Psoas muscle (tissue), 8 donors: ENCODE results near the gene ITPR1. TPM values are rescaled to one million over a fixed set of nuclear protein-coding genes. Genes with fewer than 3 reads are reported as not detected.

Source experiments
- ATAC-seq, 4 donors: fragments of 200-7000 bp; cut with Tn5 transposase; one replicate each; pipeline ENCODE4 v1.9.1; 2020; ENCODE audit warnings: moderate library complexity in 3 of 4, mild to moderate bottlenecking in 2 of 4
- DNase-seq, 2 donors: peaks; one replicate each; pipeline ENCODE4 v3.0.0-alpha.2; 2020
- H3K27ac ChIP-seq: fragments of 200-600 bp; one replicate; pipeline ENCODE4 v1.8.0; 2022
- H3K27me3 ChIP-seq, 3 donors: fragments of 200-600 bp in 1 of 3; one replicate each; pipeline versions ENCODE4 v1.6.1 to v1.8.0; 2013 to 2022; ENCODE audit warnings: low read length in 2 of 3, mild to moderate bottlenecking in 2 of 3, moderate library complexity in 1 of 3; ENCODE audit not compliant: insufficient read depth in 3 of 3
- H3K36me3 ChIP-seq, 2 donors: fragments of 200-600 bp in 1 of 2; one replicate each; pipeline versions ENCODE4 v1.6.1 to v1.8.0; 2013 to 2022; ENCODE audit warnings: low read depth in 1 of 2, mild to moderate bottlenecking in 1 of 2, moderate library complexity in 1 of 2; ENCODE audit not compliant: insufficient read depth in 1 of 2
- H3K4me1 ChIP-seq: fragments of 200-600 bp; one replicate; pipeline ENCODE4 v1.8.0; 2022
- H3K4me3 ChIP-seq: fragments of 200-600 bp; one replicate; pipeline ENCODE4 v1.8.0; 2022; ENCODE audit warnings: mild to moderate bottlenecking
- H3K9me3 ChIP-seq: fragments of 200-600 bp; one replicate; pipeline ENCODE4 v1.8.0; 2022
- CTCF ChIP-seq: fragments of 200-600 bp; IDR thresholded peaks from one replicate; pipeline ENCODE4 v1.8.0; 2022; ENCODE audit warnings: antibody characterized with exemption
- WGBS, 3 donors: extraction: QIAGEN DNeasy Blood & Tissue Kit; methylation state at CpG; one replicate each; pipeline versions ENCODE4 v1.1.6 to v1.1.7; 2013; 5-methylcytosine and 5-hydroxymethylcytosine counted together
- intact Hi-C, 2 donors: fragments of 100-400 bp; cut with DNase I; formaldehyde crosslinking; loops; one replicate each; pipeline versions ENCODE4 v1.11.0 to v1.14.2; 2022
- polyA plus RNA-seq, 3 donors: library from polyadenylated mRNA; stranded (reverse); fragments of 200-250 nt; gene quantifications; one replicate each; pipeline ENCODE4 v1.2.3, GENCODE V29; 2013
- total RNA-seq, 4 donors: library from RNA; stranded (reverse); fragmentation: NEBNext Ultra II Directional in 2 of 4; extraction: Animal tissue kit (Norgen Biotek cat#: 25700) in 2 of 4; gene quantifications; one replicate each; pipeline versions ENCODE4 v1.2.1 to v1.2.4, GENCODE V29; 2021 to 2023
- donor health status: healthy with polysubstance abuse.
- donor health status: DM: no; HTN: no; CAD: no; lungs with moderate emphysema.
- donor health status: Bipolar disorder and iron deficiency.
- donor health status: healthy.
- donor health status: DM: yes; HTN: yes; CAD: no.
- donor health status: DM: no; HTN: no; CAD: no.
- donor health status: DM: no; HTN: no; CAD: no.
- donor health status: DM: yes; HTN: yes; CAD: no.

ITPR1 gene
- total and polyA plus RNA-seq, 7 donors: 4.4 to 9.2 (median 8.8) TPM

GRCh38 chr3:4514916-4515315 is 21.8 kb downstream of the ITPR1 start:
- TF ChIP-seq CTCF: no peak
- Histone ChIP-seq H3K27me3 (no peaks in the 10 kb centered on the region), H3K36me3 (no peaks in the 10 kb centered on the region), H3K9me3 (no peaks in the 10 kb centered on the region), H3K4me1 (no peaks in the 10 kb centered on the region), H3K4me3 (no peak overlapping the region), H3K27ac (no peak overlapping the region)
- intact Hi-C loops: no loop called here
- no peak for DNase-seq
- no peak for ATAC-seq
- WGBS, 3 donors: 71 to 96% (median 91%) methylated on average over 1 of the region's 1 CpG

- Histone ChIP-seq H3K4me3 (no peak overlapping the region), H3K36me3 (no peaks in the 10 kb centered on the region), H3K9me3 (no peaks in the 10 kb centered on the region), H3K4me1 (no peaks in the 10 kb centered on the region), H3K27me3 (no peaks in the 10 kb centered on the region), H3K27ac (no peak overlapping the region)
- intact Hi-C loops: no loop called here
- ATAC-seq: no peak
- no peak for DNase-seq
- 58 to 69% (median 67%) methylated on average over 7 of the region's 7 CpGs for WGBS, 3 donors
- no peak for TF ChIP-seq CTCF
These were observed 22.9 kb downstream of the ITPR1 start for GRCh38 chr3:4515916-4516579.

GRCh38 chr3:4517093-4517492 is 23.9 kb downstream of the ITPR1 start:
- Histone ChIP-seq H3K4me3 (no peak overlapping the region), H3K4me1 (no peaks in the 10 kb centered on the region), H3K27ac (no peak overlapping the region), H3K9me3 (no peaks in the 10 kb centered on the region), H3K27me3 (no peaks in the 10 kb centered on the region), H3K36me3 (no peaks in the 10 kb centered on the region)
- intact Hi-C loops: no loop called here
- ATAC-seq: no peak
- no peak for TF ChIP-seq CTCF
- no peak for DNase-seq
- WGBS, 3 donors: 75 to 80% (median 78%) methylated on average over 5 of the region's 5 CpGs

- ATAC-seq (no peak), DNase-seq (no peak)
- H3K4me1 ChIP-seq: no peaks in the 10 kb centered on the region
- H3K36me3 ChIP-seq: no peaks in the 10 kb centered on the region
- TF ChIP-seq CTCF: no peak
- no peaks in the 10 kb centered on the region for H3K9me3 ChIP-seq
- intact Hi-C loops: no loop called here
- no peak overlapping the region for H3K4me3 ChIP-seq
- no peaks in the 10 kb centered on the region for H3K27me3 ChIP-seq
- no peak overlapping the region for H3K27ac ChIP-seq
- WGBS, 3 donors: 35 to 40% (median 36%) methylated on average over 3 of the region's 3 CpGs
These were observed 24.6 kb downstream of the ITPR1 start for GRCh38 chr3:4517643-4518311.
